AG04450 (cell line): Measurements from ENCODE around the gene UQCRQ. TPM values are rescaled to one million over a fixed set of nuclear protein-coding genes. Genes with fewer than 3 reads are reported as not detected.

Experiments
- CTCF ChIA-PET: fragments of 300-600, 350-600 bp; formaldehyde crosslinking; extraction: SDS; loops from one replicate; lab custom pipeline; 2022; ENCODE audit warnings: antibody characterized with exemption, inconsistent platforms; lab: Charles Lee
- POLR2A ChIA-PET: fragments of 350-600 bp; formaldehyde crosslinking; extraction: SDS; loops from one replicate; lab custom pipeline; 2021; ENCODE audit warnings: antibody characterized with exemption, inconsistent platforms; lab: Yijun Ruan, JAX
- DNase-seq: peaks from one replicate; pipeline ENCODE4 v3.0.0-alpha.2; 2011; ENCODE audit warnings: low read depth, low spot score
- H3K27ac ChIP-seq: one replicate; pipeline ENCODE4 v1.5.1; 2012; ENCODE audit warnings: low read depth, low read length, control low read depth
- H3K27me3 ChIP-seq: one replicate; pipeline ENCODE4 v1.6.0; 2012; ENCODE audit warnings: low read length; ENCODE audit not compliant: control insufficient read depth, insufficient read depth
- H3K4me3 ChIP-seq: 2 replicates; pipeline ENCODE4 v1.5.1; 2011; ENCODE audit warnings: mild to moderate bottlenecking, low read depth, low read length, control low read depth
- H3K9me3 ChIP-seq: 2 replicates; pipeline ENCODE4 v1.5.1; 2012; ENCODE audit warnings: low read length; ENCODE audit not compliant: control insufficient read depth, insufficient read depth
- CTCF ChIP-seq: IDR thresholded peaks from 2 replicates; pipeline ENCODE4 v1.5.1; 2011; ENCODE audit warnings: low read depth, low read length, control low read depth, inconsistent platforms
- polyA plus RNA-seq: library from polyadenylated mRNA; depleted of rRNA; stranded (reverse); fragments of >200 nt; gene quantifications from 2 replicates; pipeline ENCODE4 v1.2.3, GENCODE V29; 2011

Gene UQCRQ
- polyA plus RNA-seq, 1 experiment: 318 TPM

- ChIA-PET CTCF (interaction anchor here (1.8 to 2.4 kb wide), 2 partner anchors 12 to 51 kb away, joined by 4 to 8 read pairs; no protein-coding TSS in a partner anchor), POLR2A (no interaction called here)
- no peak overlapping the region for H3K4me3 ChIP-seq
- TF ChIP-seq CTCF: no peak
- no peaks in the 10 kb centered on the region for H3K9me3 ChIP-seq
- no peaks in the 10 kb centered on the region for H3K27me3 ChIP-seq
- H3K27ac ChIP-seq: no peak overlapping the region
- no peak for DNase-seq
Observed at GRCh38 chr5:132871459-132872284, 5.2 kb downstream of the UQCRQ start.

GRCh38 chr5:132872788-132873118 is 6.3 kb downstream of the UQCRQ start:
- ChIA-PET POLR2A (no interaction called here), CTCF (interaction anchor here (2.4 kb wide), 1 partner anchor 11 kb away, joined by 8 read pairs; no protein-coding TSS in a partner anchor)
- no peak overlapping the region for H3K27ac ChIP-seq
- no peaks in the 10 kb centered on the region for H3K27me3 ChIP-seq
- TF ChIP-seq CTCF: no peak
- H3K4me3 ChIP-seq: no peak overlapping the region
- H3K9me3 ChIP-seq: no peaks in the 10 kb centered on the region
- no peak for DNase-seq

GRCh38 chr5:132873119-132873929 is 6.9 kb downstream of the UQCRQ start, which contains the start of gene LEAP2:
Gene LEAP2 (plus strand): TSS chr5:132873668. CDS start chr5:132873695, 27 bp downstream.
- POLR2A ChIA-PET: no interaction called here
- H3K27me3 ChIP-seq: no peaks in the 10 kb centered on the region
- no peak for DNase-seq

GRCh38 chr5:132873930-132874271 is 7.5 kb downstream of the UQCRQ start:
- DNase-seq: no peak
- no peak for TF ChIP-seq CTCF
- ChIA-PET POLR2A (no interaction called here), CTCF (interaction anchor here (2.4 kb wide), 1 partner anchor 9 kb away, joined by 8 read pairs; no protein-coding TSS in a partner anchor)
- H3K4me3 ChIP-seq: no peak overlapping the region
- no peak overlapping the region for H3K27ac ChIP-seq
- H3K9me3 ChIP-seq: no peaks in the 10 kb centered on the region
- no peaks in the 10 kb centered on the region for H3K27me3 ChIP-seq

More at GRCh38 chr5:132873119-132873929, 6.9 kb downstream of the UQCRQ start, which contains the start of gene LEAP2:
- TF ChIP-seq CTCF: no peak
- Histone ChIP-seq H3K27ac (no peak within 1 kb of the TSS), H3K9me3 (no peaks in the 10 kb centered on the region), H3K4me3 (no peak within 1 kb of the TSS)
- CTCF ChIA-PET: interaction anchor here (2.4 kb wide), 1 partner anchor 10 kb away, joined by 8 read pairs; no protein-coding TSS in a partner anchor
